ENCODE results near the gene SUDS3.
A peak's percentile ranks its signal among the peaks of the same experiment; 100 is the strongest.
"Not testable (repeated sequence)": the region's sequence is repeated elsewhere in the genome, so short reads cannot be mapped to it uniquely, and the experiment has no call there.

Gene SUDS3, protein sequence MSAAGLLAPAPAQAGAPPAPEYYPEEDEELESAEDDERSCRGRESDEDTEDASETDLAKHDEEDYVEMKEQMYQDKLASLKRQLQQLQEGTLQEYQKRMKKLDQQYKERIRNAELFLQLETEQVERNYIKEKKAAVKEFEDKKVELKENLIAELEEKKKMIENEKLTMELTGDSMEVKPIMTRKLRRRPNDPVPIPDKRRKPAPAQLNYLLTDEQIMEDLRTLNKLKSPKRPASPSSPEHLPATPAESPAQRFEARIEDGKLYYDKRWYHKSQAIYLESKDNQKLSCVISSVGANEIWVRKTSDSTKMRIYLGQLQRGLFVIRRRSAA

DNA sequence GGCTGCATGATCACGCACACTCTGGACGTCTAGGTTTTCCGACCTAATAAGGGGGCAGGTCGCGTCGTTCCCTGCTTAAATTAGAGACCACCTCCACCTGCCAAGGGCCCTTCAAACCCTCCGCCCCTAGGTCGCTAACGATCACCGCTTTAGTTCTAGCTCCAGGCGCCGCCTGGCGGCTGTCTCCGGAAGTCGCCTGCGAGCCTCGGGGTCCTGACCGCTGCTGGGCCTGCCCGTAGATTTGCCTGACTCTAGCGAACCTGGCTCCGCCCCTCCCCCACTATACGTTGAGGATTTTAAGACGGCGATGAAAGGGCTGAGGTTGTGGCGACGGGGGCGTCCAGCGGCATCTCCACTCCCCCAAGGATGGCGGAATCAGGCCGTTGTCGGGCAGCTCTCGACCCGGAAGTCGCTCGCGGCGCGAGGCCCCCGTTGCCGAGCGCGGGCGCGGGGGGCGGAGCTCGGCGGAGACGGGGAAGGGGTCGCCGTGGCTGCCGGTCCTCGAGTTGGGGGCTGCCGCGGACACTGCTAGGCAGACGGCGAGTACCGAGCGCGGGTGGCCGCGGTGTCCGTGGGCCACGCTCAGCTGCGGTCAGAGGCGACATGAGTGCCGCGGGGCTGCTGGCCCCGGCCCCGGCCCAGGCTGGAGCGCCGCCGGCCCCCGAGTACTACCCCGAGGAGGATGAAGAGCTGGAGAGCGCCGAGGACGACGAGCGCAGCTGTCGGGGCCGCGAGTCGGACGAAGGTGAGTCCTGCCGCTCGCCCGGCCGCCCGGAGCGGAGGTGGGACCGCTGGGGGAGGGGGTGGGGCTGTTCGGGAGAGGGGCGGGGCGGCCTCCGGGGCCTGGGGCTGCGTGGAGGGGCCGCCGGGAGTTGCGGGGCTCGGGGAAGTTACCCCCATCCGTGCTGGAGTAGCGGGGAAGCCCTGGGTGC, at the start of gene SUDS3:
Gene SUDS3 (plus strand): TSS at position 467 of the 932 bp plus-strand sequence. CDS start 137 bp downstream, at position 604.
- peak; percentile 38 for FAIRE-seq
- peak; percentile 72 for DNase-seq (ENCODE audit: insufficient read length, low spot score)

DNA sequence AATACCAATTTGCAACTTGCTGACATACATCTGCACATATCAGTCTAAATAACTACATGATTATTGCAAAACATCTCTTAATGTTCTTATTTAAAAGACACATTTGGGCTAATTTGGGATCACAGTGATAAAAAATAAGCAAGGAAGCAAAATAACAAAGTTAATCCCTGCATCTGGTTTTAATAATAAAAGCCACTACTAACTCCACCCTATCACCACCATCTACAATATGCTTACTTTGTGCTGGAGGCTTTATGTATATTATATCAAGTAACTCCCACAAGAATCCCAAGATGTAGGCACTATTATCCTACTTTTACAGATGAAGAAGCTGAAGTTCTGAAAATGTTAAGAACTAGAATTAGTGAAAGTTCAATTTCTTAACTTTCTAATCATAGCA, 49.4 kb upstream of the SUDS3 start:
- DNase-seq (ENCODE audit: insufficient read length, low spot score) (no peak), FAIRE-seq (no peak)

- FAIRE-seq (no peak), DNase-seq (ENCODE audit: insufficient read length, low spot score) (no peak)
Measured at GRCh38 chr12:118327391-118327790, 49.0 kb upstream of the SUDS3 start.

- no peak for FAIRE-seq
- DNase-seq (ENCODE audit: insufficient read length, low spot score): no peak
Measured at GRCh38 chr12:118328486-118329330, 47.6 kb upstream of the SUDS3 start.

- DNase-seq (ENCODE audit: insufficient read length, low spot score): peak; percentile 5
- no peak for FAIRE-seq
Measured at GRCh38 chr12:118330421-118331018, 45.8 kb upstream of the SUDS3 start.

DNA sequence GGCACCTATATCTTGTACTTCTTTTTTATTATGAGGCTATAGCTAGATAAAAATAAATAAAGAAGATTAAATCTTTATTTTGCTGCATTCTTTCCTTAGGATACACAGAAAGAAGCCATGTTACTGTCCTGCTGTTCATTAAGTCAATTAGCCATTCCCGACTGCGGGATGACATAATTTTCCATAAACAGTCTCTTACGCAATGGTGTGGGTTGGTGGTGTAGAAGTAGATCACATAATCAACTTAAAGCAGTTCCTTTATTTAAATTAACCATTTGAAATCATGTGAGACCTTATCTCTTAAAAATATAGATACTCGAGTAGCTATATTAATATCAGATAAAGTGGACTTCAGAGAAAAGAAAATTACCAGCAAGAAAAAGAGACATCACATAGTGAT, 43.8 kb upstream of the SUDS3 start:
- FAIRE-seq: no peak

GRCh38 chr12:118334241-118334640, 42.1 kb upstream of the SUDS3 start:
- FAIRE-seq (no peak), DNase-seq (ENCODE audit: insufficient read length, low spot score) (no peak)

More for the DNA sequence above, 43.8 kb upstream of the SUDS3 start:
- DNase-seq (ENCODE audit: insufficient read length, low spot score): no peak

DNA sequence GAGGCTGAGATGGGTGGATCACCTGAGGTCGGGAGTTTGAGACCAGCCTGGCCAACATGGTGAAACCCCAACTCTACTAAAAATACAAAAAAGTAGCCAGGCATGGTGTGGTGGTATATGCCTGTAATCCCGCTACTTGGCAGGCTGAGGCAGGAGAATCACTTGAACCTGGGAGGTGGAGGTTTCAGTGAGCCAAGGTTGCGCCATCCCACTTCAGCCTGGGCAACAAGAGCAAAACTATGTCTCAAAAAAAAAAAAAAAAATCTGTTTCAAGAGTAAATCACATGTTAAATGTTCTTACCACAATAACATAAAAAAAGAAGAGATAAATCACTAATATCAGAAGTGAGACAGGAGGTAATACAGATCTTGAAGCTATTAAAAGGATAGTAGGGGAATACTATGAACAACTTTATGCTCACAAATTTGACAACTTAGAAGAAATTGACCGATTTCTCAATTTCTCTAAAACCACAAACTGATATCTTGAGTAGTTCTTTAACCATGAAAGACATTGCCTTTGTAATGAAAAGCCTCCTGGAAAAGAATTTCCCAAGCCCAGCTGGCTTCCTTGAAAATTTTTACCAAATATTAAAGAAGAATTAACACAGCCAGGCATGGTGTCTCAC, 41.3 kb upstream of the SUDS3 start:
- FAIRE-seq (no peak), DNase-seq (ENCODE audit: insufficient read length, low spot score) (no peak)

GRCh38 chr12:118336123-118336522, 40.2 kb upstream of the SUDS3 start:
- no peak for DNase-seq (ENCODE audit: insufficient read length, low spot score)
- FAIRE-seq: no peak

- no peak for FAIRE-seq
- no peak for DNase-seq (ENCODE audit: insufficient read length, low spot score)
Measured at GRCh38 chr12:118337194-118337838, 39.0 kb upstream of the SUDS3 start.

DNA sequence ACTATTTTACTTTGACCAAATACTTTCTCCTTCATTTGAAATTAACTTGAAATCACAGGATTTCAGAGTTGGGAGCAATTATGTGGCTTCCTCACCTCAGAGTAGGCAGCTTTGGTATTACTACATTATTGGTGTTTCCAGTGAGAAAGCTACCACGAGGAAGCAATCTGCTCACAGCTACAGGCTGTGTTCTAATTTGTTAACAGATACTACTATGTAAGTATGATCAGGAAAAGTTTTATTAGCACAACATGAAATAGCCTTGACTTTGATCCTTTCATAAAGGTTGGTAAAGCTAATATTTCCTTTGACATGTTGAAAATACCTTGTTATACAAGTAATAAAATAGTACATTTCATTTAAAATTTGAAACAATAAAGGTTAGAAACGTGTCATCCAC, 34.3 kb upstream of the SUDS3 start:
- FAIRE-seq (no peak), DNase-seq (ENCODE audit: insufficient read length, low spot score) (no peak)

DNA sequence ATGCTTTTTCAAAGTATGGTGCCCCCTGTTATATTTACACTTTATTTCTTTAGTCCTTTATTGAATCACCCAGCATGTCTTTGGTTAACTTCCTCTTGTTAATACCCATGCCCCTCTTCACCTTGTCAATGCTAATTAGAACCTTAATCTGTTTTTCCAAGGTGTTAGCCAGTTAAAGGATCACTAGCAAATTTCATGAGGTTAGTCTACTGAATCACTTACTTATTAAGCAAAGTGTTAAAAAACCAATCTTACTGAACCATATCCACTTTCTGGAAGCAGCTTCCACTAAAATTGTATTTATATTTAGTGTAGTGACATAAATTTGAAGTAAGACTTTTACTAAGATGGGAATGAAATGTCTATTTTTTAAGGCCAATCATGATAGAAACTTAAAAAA, 31.5 kb upstream of the SUDS3 start:
- no peak for FAIRE-seq

GRCh38 chr12:118345355-118345754, 31.0 kb upstream of the SUDS3 start:
- DNase-seq (ENCODE audit: insufficient read length, low spot score): no peak
- no peak for FAIRE-seq

More for the DNA sequence above, 31.5 kb upstream of the SUDS3 start:
- no peak for DNase-seq (ENCODE audit: insufficient read length, low spot score)

DNA sequence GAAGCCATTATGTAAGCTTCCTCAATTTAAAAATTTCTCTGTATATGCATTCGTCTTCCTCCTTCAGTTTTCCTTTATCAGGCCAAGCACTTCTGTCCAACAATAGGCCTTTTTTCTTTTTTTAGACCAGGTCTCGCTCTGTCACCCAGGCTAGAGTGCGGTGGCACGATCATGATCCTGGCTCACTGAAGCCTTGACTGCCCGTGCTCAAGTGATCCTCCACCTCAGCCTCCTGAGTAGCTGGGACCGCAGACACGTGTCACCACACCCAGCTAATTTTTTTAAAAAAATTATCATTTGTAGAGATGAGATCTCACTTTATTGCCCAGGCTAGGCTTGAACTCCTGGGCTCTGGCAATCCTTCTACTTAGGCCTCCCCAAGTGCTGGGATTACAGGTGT, 29.5 kb upstream of the SUDS3 start:
- FAIRE-seq (no peak), DNase-seq (ENCODE audit: insufficient read length, low spot score) (no peak)

DNA sequence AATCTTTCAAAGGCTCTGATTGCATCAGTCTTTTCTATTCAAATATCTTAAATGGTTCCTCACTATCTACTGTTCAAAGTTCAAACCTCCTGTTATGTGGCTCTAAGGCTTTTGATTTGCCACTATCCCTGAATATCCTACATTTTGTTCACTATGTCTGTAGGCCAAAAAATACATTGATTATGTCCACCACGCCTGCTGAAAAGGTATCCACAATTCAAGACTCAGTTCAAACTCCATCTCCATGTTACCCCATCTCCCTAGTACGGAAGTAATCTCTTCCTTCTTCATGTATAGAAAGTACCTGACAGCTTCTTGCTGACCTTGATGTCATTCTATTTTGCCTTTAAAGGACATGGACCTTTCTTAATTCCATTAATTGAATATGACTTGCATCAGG, 28.4 kb upstream of the SUDS3 start:
- FAIRE-seq (no peak), DNase-seq (ENCODE audit: insufficient read length, low spot score) (no peak)

- FAIRE-seq: no peak
- DNase-seq (ENCODE audit: insufficient read length, low spot score): no peak
Measured at GRCh38 chr12:118350908-118351559, 25.3 kb upstream of the SUDS3 start.

DNA sequence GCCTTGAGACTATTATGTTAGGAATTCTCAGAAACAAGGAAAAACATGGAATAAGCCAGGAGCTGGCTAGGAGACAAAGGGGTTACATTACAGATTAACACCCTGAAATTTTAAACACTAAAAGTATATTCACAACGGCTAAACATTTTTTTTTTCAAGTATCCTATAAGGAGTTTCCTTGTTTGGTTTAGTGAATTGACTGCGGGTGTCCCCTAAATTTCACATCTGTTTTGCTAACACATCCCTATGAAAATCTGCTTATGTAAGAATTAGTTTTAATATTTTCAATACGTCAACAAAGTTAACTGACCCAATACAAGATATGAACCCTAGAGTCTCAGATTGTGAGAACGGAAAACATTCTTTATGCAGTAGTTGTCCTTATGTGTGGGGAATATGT, 22.6 kb upstream of the SUDS3 start:
- FAIRE-seq: no peak
- no peak for DNase-seq (ENCODE audit: insufficient read length, low spot score)

- not testable (repeated sequence) for FAIRE-seq; DNase-seq (ENCODE audit: insufficient read length, low spot score)
Measured at GRCh38 chr12:118354503-118354902, 21.9 kb upstream of the SUDS3 start.

DNA sequence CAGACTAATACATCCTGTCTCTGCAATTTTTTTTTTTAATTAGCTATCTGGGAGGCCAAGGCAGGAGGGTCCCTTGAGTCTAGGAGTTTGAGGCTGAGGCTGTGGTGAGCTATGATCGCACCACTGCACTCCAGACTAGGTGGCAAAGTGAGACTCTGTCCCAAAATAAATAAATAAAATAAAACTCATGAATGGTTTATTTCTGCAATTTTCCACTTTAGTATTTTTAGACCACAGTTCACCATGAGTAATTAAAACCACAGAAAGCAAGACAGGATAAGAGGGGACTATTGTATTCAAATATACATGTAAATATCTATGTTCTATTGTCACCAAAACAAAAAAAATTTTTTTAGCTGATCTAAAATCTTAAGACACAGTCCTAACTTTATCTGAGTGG, 21.5 kb upstream of the SUDS3 start:
- no peak for DNase-seq (ENCODE audit: insufficient read length, low spot score)
- FAIRE-seq: no peak
